Naive thymus-derived CD4-positive, alpha-beta T cell (primary cell): ENCODE data around the gene CHST12. TPM values are rescaled to one million over a fixed set of nuclear protein-coding genes. Genes with fewer than 3 reads are reported as not detected.
"Not testable (repeated sequence)": the region's sequence is repeated elsewhere in the genome, so short reads cannot be mapped to it uniquely, and the experiment has no call there.

Experiments used
- ATAC-seq: fragments of 150-1000 bp; cut with Tn5 transposase; 2 replicates; pipeline ENCODE4 v1.10.0; 2021; ENCODE audit warnings: mild to moderate bottlenecking, moderate library complexity
- CTCF ChIA-PET: fragments of 350-600 bp; sonication (Branson Sonifier 250); formaldehyde crosslinking; loops from one replicate; lab custom pipeline; 2021; ENCODE audit warnings: antibody characterized with exemption; lab: Charles Lee
- POLR2A ChIA-PET: fragments of 350-600 bp; sonication (Branson Sonifier 250); formaldehyde crosslinking; loops from one replicate; lab custom pipeline; 2021; ENCODE audit warnings: antibody characterized with exemption, inconsistent platforms; lab: Charles Lee
- DNase-seq, 9 donors: peaks; one replicate each; pipeline versions ENCODE4 v3.0.0 to v3.0.0-alpha.2; 2020 to 2022; ENCODE audit warnings: mixed read lengths in 1 of 9
- H3K27ac ChIP-seq: one replicate; pipeline ENCODE4 v1.7.0; 2013; ENCODE audit warnings: mild to moderate bottlenecking, low read depth, low read length, moderate library complexity
- H3K27me3 ChIP-seq, 2 donors: one replicate each; pipeline ENCODE4 v1.7.0; 2013; ENCODE audit warnings: low read length in 2 of 2, mild to moderate bottlenecking in 2 of 2, moderate library complexity in 2 of 2; ENCODE audit not compliant: control insufficient read depth in 2 of 2, insufficient read depth in 2 of 2
- H3K36me3 ChIP-seq, 3 experiments: 1 replicate in 2 of 3; 2 replicates in 1 of 3; pipeline ENCODE4 v1.7.0; 2013; ENCODE audit warnings: low read length in 3 of 3, mild to moderate bottlenecking in 3 of 3, moderate library complexity in 1 of 3; ENCODE audit not compliant: insufficient read depth in 3 of 3, control insufficient read depth in 2 of 3
- H3K4me1 ChIP-seq, 2 donors: one replicate each; pipeline ENCODE4 v1.7.0; 2013; ENCODE audit warnings: low read length in 2 of 2, mild to moderate bottlenecking in 2 of 2, moderate library complexity in 1 of 2; ENCODE audit not compliant: control insufficient read depth in 2 of 2, insufficient read depth in 2 of 2
- H3K4me3 ChIP-seq: 2 replicates; pipeline ENCODE4 v1.7.0; 2013; ENCODE audit warnings: mild to moderate bottlenecking, low read length
- H3K9me3 ChIP-seq, 3 experiments: 1 replicate in 2 of 3; 2 replicates in 1 of 3; pipeline ENCODE4 v1.7.0; 2013; ENCODE audit warnings: low read length in 3 of 3; ENCODE audit not compliant: control insufficient read depth in 2 of 3
- H3K27ac Mint-ChIP-seq, 9 donors: one replicate each; pipeline ENCODE4 v1.8.0; 2020 to 2022; ENCODE audit warnings: mixed read lengths in 9 of 9, mild to moderate bottlenecking in 8 of 9, moderate library complexity in 5 of 9, inconsistent platforms in 2 of 9
- H3K27me3 Mint-ChIP-seq, 5 donors: one replicate each; pipeline ENCODE4 v1.8.0; 2021 to 2022; ENCODE audit warnings: mixed read lengths in 5 of 5, mild to moderate bottlenecking in 1 of 5
- H3K36me3 Mint-ChIP-seq, 5 donors: one replicate each; pipeline ENCODE4 v1.8.0; 2020 to 2022; ENCODE audit warnings: mixed read lengths in 5 of 5, mild to moderate bottlenecking in 3 of 5, inconsistent platforms in 1 of 5
- H3K4me1 Mint-ChIP-seq, 7 donors: one replicate each; pipeline ENCODE4 v1.8.0; 2020 to 2022; ENCODE audit warnings: mixed read lengths in 7 of 7, mild to moderate bottlenecking in 3 of 7, inconsistent platforms in 1 of 7
- H3K4me3 Mint-ChIP-seq, 10 donors: one replicate each; pipeline ENCODE4 v1.8.0; 2020 to 2022; ENCODE audit warnings: mild to moderate bottlenecking in 10 of 10, mixed read lengths in 10 of 10, moderate library complexity in 6 of 10, inconsistent platforms in 2 of 10
- H3K9me3 Mint-ChIP-seq, 11 donors: one replicate each; pipeline ENCODE4 v1.8.0; 2020 to 2022; ENCODE audit warnings: mixed read lengths in 11 of 11, mild to moderate bottlenecking in 4 of 11, inconsistent platforms in 1 of 11, moderate library complexity in 1 of 11
- intact Hi-C, 2 donors: fragments of 100-400 bp; cut with micrococcal nuclease; formaldehyde crosslinking; loops; one replicate each; pipeline ENCODE4 v1.15.1; 2023
- polyA plus RNA-seq, 2 donors: library from polyadenylated mRNA; unstranded; fragments of 300-500 nt; fragmentation: Illumina TruSeq; gene quantifications; one replicate each; pipeline ENCODE4 v1.2.3, GENCODE V29; 2021
- total RNA-seq, 6 experiments: library from RNA in 5 of 6; stranded (reverse) in 5 of 6; gene quantifications; 1 replicate in 5 of 6; 2 replicates in 1 of 6; pipeline ENCODE4 v1.2.3 and lab custom pipeline; 2021 to 2026

CHST12 gene
- total and polyA plus RNA-seq, 7 experiments from 2014 or later, result 8.1 to 41.6 (median 19.5) TPM

DNA sequence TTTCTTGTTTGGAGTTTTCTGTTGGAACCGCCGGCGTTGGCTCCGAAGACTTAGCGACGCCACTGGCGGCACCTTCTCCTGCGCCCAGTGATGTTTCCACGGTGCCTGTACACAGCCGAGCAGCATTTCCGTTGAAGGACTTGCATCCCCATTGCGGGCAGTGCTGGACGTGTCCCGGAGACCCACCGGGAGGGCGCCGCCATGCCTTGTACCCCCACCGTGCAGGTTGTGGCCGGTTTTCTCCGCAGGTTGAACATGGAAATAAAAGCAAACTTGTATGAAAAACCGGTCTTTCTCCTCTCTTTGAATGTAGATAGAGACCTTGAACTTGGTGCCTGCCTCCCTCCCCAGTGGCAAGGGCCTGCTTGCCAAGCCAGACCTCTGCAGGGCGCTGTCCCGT is 22.9 kb upstream of the CHST12 start:
- Mint-ChIP-seq H3K4me3 (no peak overlapping the region), H3K36me3 (peaks cover 19 to 54% (median 22%) of the 10 kb centered on the region in 5 donors), H3K9me3 (no peaks in the 10 kb centered on the region), H3K27me3 (no peaks in the 10 kb centered on the region), H3K27ac (peak overlapping the region in 1 of 9 donors; percentile 50), H3K4me1 (peaks cover 0 to 6% (median 5%) of the 10 kb centered on the region in 7 donors)
- no peak overlapping the region for H3K27ac ChIP-seq
- H3K9me3 ChIP-seq, result no peaks in the 10 kb centered on the region
- intact Hi-C loops, result no loop called here
- DNase-seq (no peak), ATAC-seq (no peak)
- ChIA-PET CTCF (no interaction called here), POLR2A (no interaction called here)
- H3K27me3 ChIP-seq, result no peaks in the 10 kb centered on the region
- no peak overlapping the region for H3K4me3 ChIP-seq
- H3K4me1 ChIP-seq, result no peaks in the 10 kb centered on the region
- H3K36me3 ChIP-seq, result peaks cover under 1 to 61% (median 16%) of the 10 kb centered on the region in 3 experiments

DNA sequence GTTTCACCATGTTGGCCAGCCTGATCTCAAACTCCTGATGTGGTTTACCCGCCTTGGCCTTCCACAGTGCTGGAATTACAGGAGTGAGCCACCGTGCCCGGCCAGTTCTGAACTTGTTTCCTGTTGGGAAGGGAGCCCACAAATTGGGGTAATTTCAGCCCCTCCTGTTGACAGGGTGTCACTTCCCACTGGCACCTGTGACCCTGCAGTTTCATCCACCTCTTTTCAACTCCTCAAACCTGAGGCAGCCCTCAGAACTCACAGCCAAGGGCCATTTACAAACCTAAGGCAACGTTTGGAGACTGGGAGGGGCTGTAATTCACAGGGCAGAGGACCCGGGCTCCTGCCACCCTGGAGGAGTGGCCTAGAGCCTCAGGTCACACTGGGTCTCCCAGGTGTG is 22.2 kb upstream of the CHST12 start:
- peaks cover 0 to 53% (median 14%) of the 10 kb centered on the region in 3 experiments for H3K36me3 ChIP-seq
- intact Hi-C loops, result no loop called here
- no peak overlapping the region for H3K27ac ChIP-seq
- no peaks in the 10 kb centered on the region for H3K9me3 ChIP-seq
- POLR2A ChIA-PET, result no interaction called here
- no peaks in the 10 kb centered on the region for H3K27me3 ChIP-seq
- ATAC-seq, result no peak
- no peaks in the 10 kb centered on the region for H3K27me3 Mint-ChIP-seq
- peaks cover 0 to 6% (median 5%) of the 10 kb centered on the region in 7 donors for H3K4me1 Mint-ChIP-seq
- H3K4me1 ChIP-seq, result no peaks in the 10 kb centered on the region
- H3K4me3 Mint-ChIP-seq, result no peak overlapping the region
- CTCF ChIA-PET, result no interaction called here
- H3K9me3 Mint-ChIP-seq, result no peaks in the 10 kb centered on the region
- H3K36me3 Mint-ChIP-seq, result peaks cover 17 to 46% (median 20%) of the 10 kb centered on the region in 5 donors
- no peak overlapping the region for H3K4me3 ChIP-seq
- H3K27ac Mint-ChIP-seq, result no peak overlapping the region
- DNase-seq, result no peak

DNA sequence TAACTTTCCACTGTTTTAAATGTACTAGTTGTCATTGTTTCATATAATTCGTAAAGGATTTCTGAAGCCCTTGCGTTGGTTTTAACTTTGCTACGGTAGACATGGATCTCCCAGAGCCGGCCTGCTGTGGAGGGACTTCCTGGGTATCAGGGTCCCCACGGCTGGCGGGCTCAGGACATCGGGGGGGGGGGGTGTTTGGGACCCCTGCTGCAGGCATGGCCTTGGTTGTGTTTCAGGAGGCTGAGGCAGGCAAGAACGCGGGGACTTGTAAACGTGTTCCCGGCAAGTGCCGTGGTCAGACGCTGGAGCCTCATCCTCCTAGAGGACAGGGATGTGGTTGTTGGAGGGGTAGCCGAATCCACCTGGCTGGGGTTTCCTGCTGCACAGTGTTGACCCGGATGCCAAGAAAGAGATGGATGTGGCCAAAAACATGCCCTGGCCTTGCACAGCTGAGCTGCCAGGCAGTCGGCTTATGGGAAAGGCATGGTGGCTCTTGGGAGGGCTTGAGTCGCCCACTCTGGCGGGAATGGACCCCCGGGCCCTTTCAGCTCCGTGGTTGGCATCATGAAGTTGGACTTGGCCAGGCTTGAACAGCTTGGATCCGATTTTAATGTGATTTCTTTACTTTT is 21.4 kb upstream of the CHST12 start:
- Histone ChIP-seq H3K4me1 (no peaks in the 10 kb centered on the region), H3K4me3 (no peak overlapping the region), H3K9me3 (no peaks in the 10 kb centered on the region), H3K36me3 (peaks cover 0 to 46% (median 7%) of the 10 kb centered on the region in 3 experiments), H3K27me3 (no peaks in the 10 kb centered on the region), H3K27ac (no peak overlapping the region)
- Mint-ChIP-seq H3K36me3 (peaks cover 14 to 40% (median 18%) of the 10 kb centered on the region in 5 donors), H3K4me1 (peaks cover 0 to 5% (median 2%) of the 10 kb centered on the region in 7 donors), H3K27ac (no peak overlapping the region), H3K27me3 (no peaks in the 10 kb centered on the region), H3K4me3 (no peak overlapping the region), H3K9me3 (no peaks in the 10 kb centered on the region)
- DNase-seq (no peak), ATAC-seq (no peak)
- CTCF ChIA-PET, result interaction anchor here (0.6 kb wide), 1 partner anchor 49 kb away, joined by 3 read pairs; no protein-coding TSS in a partner anchor
- POLR2A ChIA-PET, result interaction anchor here (0.9 kb wide), 1 partner anchor 174 kb away, joined by 3 read pairs; the partner anchor contains the start of gene BRAT1
- intact Hi-C loops, result no loop called here

DNA sequence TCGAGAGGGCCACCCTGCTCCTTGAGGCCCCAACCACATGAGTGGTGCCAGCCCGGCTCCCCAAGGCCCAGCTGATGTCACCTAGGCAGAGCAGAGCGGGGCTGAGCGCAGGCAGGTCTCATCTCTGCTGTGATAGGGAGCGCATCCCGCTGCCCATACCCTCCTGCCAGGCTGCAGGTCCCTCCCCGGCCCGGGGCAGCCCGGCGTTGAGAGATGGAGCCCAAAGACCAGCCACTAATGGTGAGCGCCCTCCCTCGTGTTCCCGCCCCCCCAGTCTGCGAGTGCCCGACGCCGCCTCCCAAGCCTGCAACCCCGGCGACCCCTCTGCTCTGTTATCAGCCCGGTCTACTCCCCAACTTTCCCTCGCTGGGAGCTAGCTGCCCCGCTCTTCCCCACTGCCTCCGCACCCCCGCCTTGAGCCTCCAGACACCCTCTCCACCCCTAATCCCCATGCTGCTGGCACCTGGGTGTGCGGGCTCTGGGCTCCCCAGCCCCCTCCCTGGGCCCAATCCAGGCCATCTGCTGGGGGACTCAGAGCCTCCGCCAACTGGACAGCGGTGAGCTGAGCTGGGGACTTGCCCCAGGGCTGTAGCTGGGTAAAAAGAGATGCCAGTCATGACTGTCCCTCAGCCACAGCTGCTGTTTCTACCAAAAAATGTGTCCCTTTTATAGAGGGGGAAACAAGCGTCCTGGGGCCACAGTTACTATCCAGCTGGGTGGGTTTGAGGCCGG is 19.7 kb upstream of the CHST12 start:
- Mint-ChIP-seq H3K4me1 (no peaks in the 10 kb centered on the region), H3K27me3 (no peaks in the 10 kb centered on the region), H3K4me3 (no peak overlapping the region), H3K27ac (no peak overlapping the region), H3K9me3 (no peaks in the 10 kb centered on the region), H3K36me3 (peaks cover 6 to 29% (median 10%) of the 10 kb centered on the region in 5 donors)
- H3K4me1 ChIP-seq, result no peaks in the 10 kb centered on the region
- no peak overlapping the region for H3K4me3 ChIP-seq
- ATAC-seq, result no peak
- POLR2A ChIA-PET, result interaction anchor here (0.6 kb wide), 1 partner anchor 103 kb away, joined by 3 read pairs; no protein-coding TSS in a partner anchor
- H3K27ac ChIP-seq, result no peak overlapping the region
- H3K9me3 ChIP-seq, result no peaks in the 10 kb centered on the region
- H3K27me3 ChIP-seq, result no peaks in the 10 kb centered on the region
- intact Hi-C loops, result loop anchor here in 1 of 2 donors (1.0 kb wide), 1 partner anchor 48 kb away; no protein-coding TSS in a partner anchor
- DNase-seq, result no peak
- CTCF ChIA-PET, result no interaction called here
- H3K36me3 ChIP-seq, result peaks cover 0 to 35% (median 4%) of the 10 kb centered on the region in 3 experiments

DNA sequence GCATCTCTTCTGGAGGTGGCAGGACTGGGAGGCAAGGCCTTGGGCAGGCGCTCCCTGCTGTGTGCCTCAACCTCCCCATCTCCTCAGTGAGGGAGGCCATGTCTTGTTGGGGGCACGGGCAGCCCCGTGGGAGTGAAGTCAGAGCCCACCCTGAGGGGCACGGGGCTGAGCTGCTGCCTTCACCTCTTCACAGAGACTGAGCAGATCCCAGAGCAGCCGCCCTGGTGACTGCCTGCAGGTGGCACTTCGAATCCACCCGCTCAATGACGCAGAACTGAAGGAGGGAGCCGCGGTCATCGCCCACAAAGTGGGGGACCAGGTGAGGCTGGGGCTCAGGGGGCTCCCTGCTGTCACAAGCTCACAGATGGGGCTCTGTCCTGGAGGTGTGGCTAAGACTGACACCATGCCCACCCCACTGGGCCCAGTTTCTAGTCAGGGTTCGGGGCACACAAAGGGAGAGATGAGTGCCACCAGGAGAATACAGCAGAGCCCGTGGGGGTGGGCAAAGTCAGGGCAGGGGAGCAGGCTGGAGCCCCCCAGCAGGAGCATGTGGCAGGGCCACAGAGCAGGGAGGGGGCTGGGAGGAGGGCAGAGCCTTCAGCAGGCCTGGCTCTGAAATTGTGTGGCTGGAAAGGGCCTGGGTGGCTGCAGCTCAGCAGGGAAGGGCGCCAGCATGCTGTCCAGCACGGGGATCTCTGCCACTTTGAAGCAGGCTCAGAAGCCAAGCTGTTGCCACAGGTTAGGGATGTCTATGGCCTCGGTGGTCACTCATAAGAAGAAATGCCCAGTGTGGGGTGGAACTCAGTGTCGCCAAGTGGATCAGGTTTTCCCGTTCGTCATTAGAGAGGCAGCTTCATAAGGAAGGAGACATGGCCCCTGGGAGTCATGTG is 18.8 kb upstream of the CHST12 start:
- peaks cover 0 to 26% (median under 1%) of the 10 kb centered on the region in 3 experiments for H3K36me3 ChIP-seq
- H3K27ac ChIP-seq, result no peak overlapping the region
- H3K4me1 Mint-ChIP-seq, result no peaks in the 10 kb centered on the region
- H3K4me1 ChIP-seq, result no peaks in the 10 kb centered on the region
- intact Hi-C loops, result loop anchor here in 1 of 2 donors (1.0 kb wide), 1 partner anchor 47 kb away; no protein-coding TSS in a partner anchor
- ChIA-PET CTCF (no interaction called here), POLR2A (interaction anchor here (0.6 kb wide), 2 partner anchors 102 to 1956 kb away, joined by 3 to 4 read pairs; no protein-coding TSS in a partner anchor)
- H3K36me3 Mint-ChIP-seq, result peaks cover 6 to 20% (median 7%) of the 10 kb centered on the region in 5 donors
- no peaks in the 10 kb centered on the region for H3K9me3 Mint-ChIP-seq
- H3K4me3 ChIP-seq, result no peak overlapping the region
- ATAC-seq (peak; percentile 23), DNase-seq (no peak)
- no peak overlapping the region for H3K27ac Mint-ChIP-seq
- H3K4me3 Mint-ChIP-seq, result no peak overlapping the region
- no peaks in the 10 kb centered on the region for H3K9me3 ChIP-seq
- H3K27me3 ChIP-seq, result no peaks in the 10 kb centered on the region
- H3K27me3 Mint-ChIP-seq, result no peaks in the 10 kb centered on the region

DNA sequence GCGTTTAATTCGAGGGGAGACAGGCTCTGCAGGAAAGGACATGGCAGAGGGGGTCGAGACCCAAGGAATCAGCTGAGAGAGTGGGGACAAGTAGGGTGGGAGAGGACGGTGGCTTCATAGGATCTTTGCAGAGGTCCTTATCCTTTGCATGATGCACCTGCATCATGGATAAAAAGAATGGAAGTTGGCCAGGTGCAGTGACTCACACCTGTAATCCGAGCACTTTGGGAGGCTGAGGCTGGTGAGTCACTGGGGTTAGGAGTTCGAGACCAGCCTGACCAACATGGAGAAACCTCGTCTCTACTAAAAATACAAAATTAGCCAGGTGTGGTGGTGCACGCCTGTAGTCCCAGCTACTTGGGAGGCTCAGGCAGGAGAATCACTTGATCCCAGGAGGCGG is 17.3 kb upstream of the CHST12 start:
- POLR2A ChIA-PET, H3K27me3 ChIP-seq, H3K4me1 ChIP-seq: not testable (repeated sequence)

More for the DNA sequence above, 17.3 kb upstream of the CHST12 start:
- H3K4me3 Mint-ChIP-seq, H3K27me3 Mint-ChIP-seq, H3K9me3 ChIP-seq, H3K4me3 ChIP-seq, H3K9me3 Mint-ChIP-seq, intact Hi-C loops, CTCF ChIA-PET, H3K36me3 Mint-ChIP-seq, H3K4me1 Mint-ChIP-seq, ATAC-seq, H3K27ac ChIP-seq, DNase-seq: not testable (repeated sequence)
- H3K27ac Mint-ChIP-seq, result peak overlapping the region in 1 of 9 donors; percentile 6
- H3K36me3 ChIP-seq, result peaks cover 0 to 11% (median 0%) of the 10 kb centered on the region in 3 experiments
